OCI-LY7 (cell line): ENCODE measurements around the gene PTCRA. TPM values are rescaled to one million over a fixed set of nuclear protein-coding genes. Genes with fewer than 3 reads are reported as not detected.

ENCODE experiments used
- BruUV-seq: library from RNA; stranded (reverse); fragments of 400-500 nt; replicated peaks from 2 replicates; lab custom pipeline; 2021; lab: Mats Ljungman, UMichigan
- CTCF ChIA-PET: fragments of 300-600 bp; sonication (Branson Sonifier 250); formaldehyde crosslinking; loops from one replicate; lab custom pipeline; 2022; ENCODE audit warnings: antibody characterized with exemption; ENCODE audit not compliant: unreplicated experiment; lab: Charles Lee
- POLR2A ChIA-PET: fragments of 300-600 bp; sonication (Branson Sonifier 250); formaldehyde crosslinking; loops from one replicate; lab custom pipeline; 2022; ENCODE audit warnings: antibody characterized with exemption; lab: Charles Lee
- DNase-seq: peaks from one replicate; pipeline ENCODE4 v3.0.0-alpha.2; 2015; ENCODE audit warnings: low spot score
- H2AFZ ChIP-seq: fragments of 200-600 bp; sonication (generic), shearing (Covaris generic); 2 replicates; pipeline ENCODE4 v1.6.1; 2014; ENCODE audit warnings: mild to moderate bottlenecking, antibody characterized with exemption, low read length, moderate library complexity
- H3K27ac ChIP-seq: fragments of 200-600 bp; sonication (generic); 2 replicates; pipeline ENCODE4 v1.5.1; 2014; ENCODE audit warnings: mixed run types, low read depth, mild to moderate bottlenecking, moderate library complexity, low read length, inconsistent platforms; ENCODE audit not compliant: poor library complexity, severe bottlenecking
- H3K36me3 ChIP-seq: fragments of 200-600 bp; sonication (generic); 2 replicates; pipeline ENCODE4 v1.6.1; 2014; ENCODE audit warnings: mild to moderate bottlenecking, antibody characterized with exemption, low read length, moderate library complexity, mixed read lengths; ENCODE audit not compliant: insufficient read depth
- H3K4me1 ChIP-seq: fragments of 200-600 bp; sonication (generic); 2 replicates; pipeline ENCODE4 v1.5.1; 2014; ENCODE audit warnings: mild to moderate bottlenecking, low read length; ENCODE audit not compliant: insufficient read depth, poor library complexity, severe bottlenecking
- H3K4me2 ChIP-seq: fragments of 200-600 bp; sonication (generic); 2 replicates; pipeline ENCODE4 v1.6.1; 2014; ENCODE audit warnings: mild to moderate bottlenecking, low read length
- H3K4me3 ChIP-seq: fragments of 200-600 bp; sonication (generic); 2 replicates; pipeline ENCODE4 v1.5.1; 2014; ENCODE audit warnings: mild to moderate bottlenecking, low read depth, low read length; ENCODE audit not compliant: poor library complexity, severe bottlenecking
- H3K79me2 ChIP-seq: fragments of 200-600 bp; sonication (generic); 2 replicates; pipeline ENCODE4 v1.6.1; 2016; ENCODE audit warnings: low read depth, mild to moderate bottlenecking, low read length, moderate library complexity, mixed read lengths; ENCODE audit not compliant: insufficient read depth
- H3K9me2 ChIP-seq: fragments of 200-600 bp; sonication (generic); 2 replicates; pipeline ENCODE4 v1.6.1; 2016; ENCODE audit warnings: mild to moderate bottlenecking, low read length, mixed read lengths; ENCODE audit not compliant: insufficient read depth
- H3K9me3 ChIP-seq: fragments of 200-600 bp; sonication (generic); 2 replicates; pipeline ENCODE4 v1.6.1; 2014; ENCODE audit warnings: mild to moderate bottlenecking, mixed run types, low read length, mixed read lengths
- H4K20me1 ChIP-seq: fragments of 200-600 bp; sonication (generic); 2 replicates; pipeline ENCODE4 v1.6.1; 2014; ENCODE audit warnings: mild to moderate bottlenecking, antibody characterized with exemption, low read length, moderate library complexity, mixed read lengths; ENCODE audit not compliant: insufficient read depth
- CTCF ChIP-seq: fragments of 200-600 bp; sonication (generic); conservative IDR thresholded peaks from 2 replicates; pipeline ENCODE4 v1.5.1; 2014; ENCODE audit warnings: mild to moderate bottlenecking, antibody characterized with exemption, low read length, moderate library complexity, mixed read lengths
- EZH2phosphoT487 ChIP-seq: fragments of 200-600 bp; sonication (generic); IDR thresholded peaks from 2 replicates; pipeline ENCODE4 v1.6.1; 2018; ENCODE audit warnings: low read depth, borderline replicate concordance, mild to moderate bottlenecking, mixed run types, antibody characterized with exemption, low read length, moderate library complexity, mixed read lengths
- intact Hi-C: fragments of 100-400 bp; cut with micrococcal nuclease; formaldehyde crosslinking; loops from one replicate; pipeline ENCODE4 v1.10.0; 2022; ENCODE audit not compliant: unreplicated experiment
- total RNA-seq, 2 experiments: library from RNA; depleted of rRNA in 1 of 2; stranded (reverse); fragments of >200 nt in 1 of 2; shearing (Covaris generic) in 1 of 2; gene quantifications; 2 replicates each; pipeline ENCODE4 v1.2.3, GENCODE V29; 2014 to 2022

PTCRA gene
- total RNA-seq, 2 experiments from 2014 or later, result 0.85 to 0.91 TPM

GRCh38 chr6:42921801-42922200 is 5.9 kb downstream of the PTCRA start:
- no peaks in the 10 kb centered on the region for H3K9me2 ChIP-seq
- DNase-seq, result no peak
- H3K4me1 ChIP-seq, result peaks cover 13% of the 10 kb centered on the region
- POLR2A ChIA-PET, result interaction anchor here (0.6 to 0.7 kb wide), 2 partner anchors 114 to 591 kb away, joined by 3 read pairs; no protein-coding TSS in a partner anchor
- H3K4me2 ChIP-seq, result no peak overlapping the region
- H3K79me2 ChIP-seq, result no peaks in the 10 kb centered on the region
- intact Hi-C loops, result no loop called here
- CTCF ChIA-PET, result no interaction called here
- no peaks in the 10 kb centered on the region for H4K20me1 ChIP-seq
- H3K27ac ChIP-seq, result no peak overlapping the region
- TF ChIP-seq CTCF, result no peak
- no peak for TF ChIP-seq EZH2phosphoT487
- H3K9me3 ChIP-seq, result no peaks in the 10 kb centered on the region
- no peak overlapping the region for H3K4me3 ChIP-seq
- no peaks in the 10 kb centered on the region for H3K36me3 ChIP-seq
- H2AFZ ChIP-seq, result no peak overlapping the region
- no TSS peak for BruUV-seq

- no peak for DNase-seq
- peaks cover 21% of the 10 kb centered on the region for H3K4me1 ChIP-seq
- intact Hi-C loops, result no loop called here
- H3K79me2 ChIP-seq, result no peaks in the 10 kb centered on the region
- H3K27ac ChIP-seq, result no peak overlapping the region
- TF ChIP-seq EZH2phosphoT487 (no peak), CTCF (no peak)
- no peaks in the 10 kb centered on the region for H4K20me1 ChIP-seq
- peak overlapping the region; percentile 26 for H3K4me2 ChIP-seq
- POLR2A ChIA-PET, result interaction anchor here (0.8 kb wide), 1 partner anchor 222 kb away, joined by 3 read pairs; no protein-coding TSS in a partner anchor
- BruUV-seq, result no TSS peak
- H3K9me2 ChIP-seq, result no peaks in the 10 kb centered on the region
- no peaks in the 10 kb centered on the region for H3K36me3 ChIP-seq
- H2AFZ ChIP-seq, result no peak overlapping the region
- no peaks in the 10 kb centered on the region for H3K9me3 ChIP-seq
- CTCF ChIA-PET, result no interaction called here
- no peak overlapping the region for H3K4me3 ChIP-seq
These were observed 7.8 kb downstream of the PTCRA start for GRCh38 chr6:42923666-42924065.

- peaks cover 2% of the 10 kb centered on the region; the same call in 1 of the 2 replicates for H4K20me1 ChIP-seq
- TF ChIP-seq EZH2phosphoT487, result no peak
- TF ChIP-seq CTCF, result no peak
- ChIA-PET POLR2A (no interaction called here), CTCF (interaction anchor here (0.6 kb wide), 1 partner anchor 158 kb away, joined by 3 read pairs; no protein-coding TSS in a partner anchor)
- BruUV-seq, result no TSS peak
- H3K79me2 ChIP-seq, result peaks cover 2% of the 10 kb centered on the region; the same call in 1 of the 2 replicates
- H3K9me3 ChIP-seq, result no peaks in the 10 kb centered on the region
- no peak for DNase-seq
- no peak overlapping the region for H3K4me3 ChIP-seq
- H3K4me1 ChIP-seq, result peaks cover 21% of the 10 kb centered on the region
- intact Hi-C loops, result no loop called here
- no peak overlapping the region for H3K27ac ChIP-seq
- H2AFZ ChIP-seq, result no peak overlapping the region
- no peak overlapping the region for H3K4me2 ChIP-seq
- H3K9me2 ChIP-seq, result no peaks in the 10 kb centered on the region
- peaks cover 1% of the 10 kb centered on the region; the same call in 1 of the 2 replicates for H3K36me3 ChIP-seq
These were observed 9.5 kb downstream of the PTCRA start for GRCh38 chr6:42925248-42925857.
